HFF-Myc (cell line): Measurements from ENCODE around the gene CNIH2.

Experiments used
- DNase-seq: peaks from one replicate; pipeline ENCODE4 v3.0.0-alpha.2; 2011; ENCODE audit warnings: low read depth; ENCODE audit errors: extremely low read depth
- H3K4me3 ChIP-seq: replicated peaks from 2 replicates; pipeline ENCODE4 v1.5.1; 2011; ENCODE audit warnings: low read depth, mild to moderate bottlenecking, control low read depth, low read length
- CTCF ChIP-seq: IDR thresholded peaks from 2 replicates; pipeline ENCODE4 v1.5.1; 2012; ENCODE audit warnings: mild to moderate bottlenecking, low read depth, low read length, control low read depth; ENCODE audit errors: missing control alignments

CNIH2 gene

GRCh38 chr11:66233301-66233700 lies 44.7 kb upstream of the CNIH2 start:
- TF ChIP-seq CTCF: no peak
- DNase-seq: no peak

GRCh38 chr11:66235141-66235540 lies 42.8 kb upstream of the CNIH2 start:
- TF ChIP-seq CTCF: no peak
- DNase-seq: no peak
- no peak overlapping the region for H3K4me3 ChIP-seq

More at GRCh38 chr11:66233301-66233700, 44.7 kb upstream of the CNIH2 start:
- H3K4me3 ChIP-seq: no peak overlapping the region

- H3K4me3 ChIP-seq: no peak overlapping the region
- DNase-seq: no peak
- no peak for TF ChIP-seq CTCF
Observed at GRCh38 chr11:66237867-66238266, 40.1 kb upstream of the CNIH2 start.

GRCh38 chr11:66238786-66239413 lies 39.1 kb upstream of the CNIH2 start:
- no peak for TF ChIP-seq CTCF
- H3K4me3 ChIP-seq: no peak overlapping the region
- no peak for DNase-seq

GRCh38 chr11:66239511-66239910 lies 38.5 kb upstream of the CNIH2 start:
- H3K4me3 ChIP-seq: no peak overlapping the region
- no peak for TF ChIP-seq CTCF
- DNase-seq: no peak

- no peak for DNase-seq
- no peak overlapping the region for H3K4me3 ChIP-seq
- TF ChIP-seq CTCF: no peak
Observed at GRCh38 chr11:66239998-66240780, 37.8 kb upstream of the CNIH2 start.

GRCh38 chr11:66240781-66241136 lies 37.2 kb upstream of the CNIH2 start:
- TF ChIP-seq CTCF: no peak
- DNase-seq: no peak
- no peak overlapping the region for H3K4me3 ChIP-seq
